T-helper 1 cell treated with Interleukin-12 subunit alpha and Interleukin-12 subunit beta and Interleukin-4 antibody, amounts not matched to agents 30 ng/mL and 1 ng/mL, for 36 hours (primary cell): ENCODE measurements around the gene SLC33A1. TPM values are rescaled to one million over a fixed set of nuclear protein-coding genes. Genes with fewer than 3 reads are reported as not detected.
"Not testable (repeated sequence)": the region's sequence is repeated elsewhere in the genome, so short reads cannot be mapped to it uniquely, and the experiment has no call there.

Experiments
- intact Hi-C: fragments of 100-400 bp; cut with micrococcal nuclease; formaldehyde crosslinking; loops from one replicate; pipeline ENCODE4 v1.15.1; 2024
- total RNA-seq: library from RNA; stranded (reverse); gene quantifications from 2 replicates; pipeline ENCODE4 v1.2.3, GENCODE V29; 2022

The SLC33A1 gene
- total RNA-seq, 1 donor from 2014 or later = 39.2 TPM

- intact Hi-C loops = no loop called here
Observed at GRCh38 chr3:155863072-155863784, 9.0 kb upstream of the SLC33A1 start.

- intact Hi-C loops = loop anchor here (1.0 kb wide), 2 partner anchors 8 kb away; partner anchors contain the start of genes GMPS and SLC33A1
Observed at GRCh38 chr3:155862290-155862982, 8.2 kb upstream of the SLC33A1 start.

- intact Hi-C loops = loop anchor here (1.0 kb wide), 2 partner anchors 7 to 9 kb away; partner anchors contain the start of genes GMPS and SLC33A1
Observed at GRCh38 chr3:155861476-155862183, 7.4 kb upstream of the SLC33A1 start.

- intact Hi-C loops = not testable (repeated sequence)
Observed at GRCh38 chr3:155860424-155860823, 6.2 kb upstream of the SLC33A1 start.

GRCh38 chr3:155859859-155860258 is 5.6 kb upstream of the SLC33A1 start:
- intact Hi-C loops = no loop called here

- intact Hi-C loops = loop anchor here (1.0 to 5.0 kb wide), 17 partner anchors 8 to 1529 kb away; partner anchors contain the start of genes C3orf33, CCNL1, DHX36 and GMPS
Observed at GRCh38 chr3:155853214-155854140, 750 bp downstream of the SLC33A1 start.

GRCh38 chr3:155852341-155852740 is 1.9 kb downstream of the SLC33A1 start:
- intact Hi-C loops = loop anchor here (2.0 to 5.0 kb wide), 4 partner anchors 14 to 975 kb away; partner anchors contain the start of gene LEKR1

GRCh38 chr3:155849404-155849803 is 4.8 kb downstream of the SLC33A1 start:
- intact Hi-C loops = not testable (repeated sequence)

GRCh38 chr3:155847993-155848392 is 6.2 kb downstream of the SLC33A1 start:
- intact Hi-C loops = no loop called here

GRCh38 chr3:155846119-155846518 is 8.1 kb downstream of the SLC33A1 start:
- intact Hi-C loops = no loop called here

GRCh38 chr3:155843569-155843968 is 10.7 kb downstream of the SLC33A1 start:
- intact Hi-C loops = no loop called here

GRCh38 chr3:155835341-155836071 is 18.7 kb downstream of the SLC33A1 start:
- intact Hi-C loops = loop anchor here (5.0 kb wide), 1 partner anchor 37 kb away; the partner anchor contains the start of gene GMPS

GRCh38 chr3:155828490-155829098 is 25.6 kb downstream of the SLC33A1 start:
- intact Hi-C loops = not testable (repeated sequence)

GRCh38 chr3:155815030-155815545 is 39.1 kb downstream of the SLC33A1 start:
- intact Hi-C loops = no loop called here

- intact Hi-C loops = not testable (repeated sequence)
Observed at GRCh38 chr3:155813224-155813623, 41.0 kb downstream of the SLC33A1 start.

- intact Hi-C loops = loop anchor here (5.0 to 10.0 kb wide), 4 partner anchors 62 to 233 kb away; partner anchors contain the start of gene PLCH1
Observed at GRCh38 chr3:155809181-155809580, 45.0 kb downstream of the SLC33A1 start.

- intact Hi-C loops = loop anchor here (5.0 to 10.0 kb wide), 4 partner anchors 61 to 234 kb away; partner anchors contain the start of gene PLCH1
Observed at GRCh38 chr3:155807823-155808222, 46.4 kb downstream of the SLC33A1 start.

GRCh38 chr3:155805802-155806618 is 48.2 kb downstream of the SLC33A1 start, which contains the start of gene C3orf33:
TSS of gene C3orf33 (minus strand) at chr3:155806278. CDS start at chr3:155806252, 26 bp downstream.
- intact Hi-C loops = loop anchor here (1.0 to 10.0 kb wide), 6 partner anchors 48 to 236 kb away; partner anchors contain the start of genes GMPS, PLCH1 and SLC33A1
